ENCODE data around the gene APLP2. TPM values are rescaled to one million over a fixed set of nuclear protein-coding genes. Genes with fewer than 3 reads are reported as not detected.
"Not testable (repeated sequence)": the region's sequence is repeated elsewhere in the genome, so short reads cannot be mapped to it uniquely, and the experiment has no call there.

Gene APLP2
- 249 TPM for polyA plus RNA-seq (2013, experiment 1 of 2; ENCODE audit: insufficient read length)
- polyA plus RNA-seq (2013, experiment 2 of 2; ENCODE audit: insufficient read length): 234 TPM

- peak; percentile 99 for DNase-seq
These were observed at the start of gene APLP2 for GRCh38 chr11:130069659-130070108. Gene APLP2 (plus strand): TSS chr11:130069894. CDS start chr11:130069978, 84 bp downstream.

- peak; percentile 75 for DNase-seq
These were observed 49.4 kb upstream of the APLP2 start for GRCh38 chr11:130020323-130020722.

- not testable (repeated sequence) for DNase-seq
These were observed 48.1 kb upstream of the APLP2 start for GRCh38 chr11:130021606-130022005.

GRCh38 chr11:130022799-130023198 lies 46.9 kb upstream of the APLP2 start:
- DNase-seq: no peak

GRCh38 chr11:130023204-130023603 lies 46.5 kb upstream of the APLP2 start:
- DNase-seq: peak; percentile 81

GRCh38 chr11:130024361-130024760 lies 45.3 kb upstream of the APLP2 start:
- DNase-seq: peak; percentile 60

- no peak for DNase-seq
These were observed 44.3 kb upstream of the APLP2 start for GRCh38 chr11:130025371-130025770.

DNA sequence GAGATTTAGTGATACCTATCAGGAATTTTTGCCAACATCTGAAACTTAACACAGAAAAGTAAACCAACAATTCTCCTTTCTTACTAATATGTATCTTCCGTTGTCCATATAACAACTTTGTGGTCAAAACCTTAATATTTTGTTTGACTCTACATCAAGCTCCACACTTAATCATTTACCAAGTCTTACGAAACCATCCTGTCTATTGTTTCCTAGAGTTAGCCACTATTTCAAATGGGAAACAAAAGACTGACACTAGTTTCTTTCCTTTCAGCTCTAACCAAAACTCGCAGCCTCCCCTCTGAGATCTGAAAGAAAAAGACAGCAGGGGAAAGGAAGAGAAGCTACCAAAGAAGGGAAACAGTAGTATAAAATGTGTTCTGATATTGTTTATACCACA lies 40.6 kb upstream of the APLP2 start:
- DNase-seq: peak; percentile 13

- no peak for DNase-seq
These were observed 38.6 kb upstream of the APLP2 start for GRCh38 chr11:130031056-130031455.

GRCh38 chr11:130031945-130032344 lies 37.7 kb upstream of the APLP2 start:
- DNase-seq: no peak

DNA sequence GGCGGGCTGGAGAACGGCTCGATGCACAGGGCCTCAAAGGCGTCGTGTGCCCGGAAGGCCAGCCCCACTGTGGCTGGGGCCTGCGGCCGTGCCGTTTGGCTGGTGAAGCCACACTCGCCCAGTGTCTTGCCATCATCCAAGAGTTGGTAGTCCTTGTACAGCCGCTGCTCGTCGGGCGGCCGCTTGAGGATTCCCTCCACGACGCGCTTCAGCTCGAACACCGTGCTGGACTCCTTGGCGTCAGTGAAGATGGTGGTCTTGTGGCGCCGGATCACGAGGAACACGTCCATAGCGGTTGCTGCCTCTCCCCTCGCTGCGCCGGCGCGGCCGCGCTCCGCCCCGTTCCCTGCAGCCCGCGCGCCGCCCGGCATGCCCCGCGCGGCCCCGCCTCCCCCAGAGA lies 36.8 kb upstream of the APLP2 start:
- DNase-seq: no peak

DNA sequence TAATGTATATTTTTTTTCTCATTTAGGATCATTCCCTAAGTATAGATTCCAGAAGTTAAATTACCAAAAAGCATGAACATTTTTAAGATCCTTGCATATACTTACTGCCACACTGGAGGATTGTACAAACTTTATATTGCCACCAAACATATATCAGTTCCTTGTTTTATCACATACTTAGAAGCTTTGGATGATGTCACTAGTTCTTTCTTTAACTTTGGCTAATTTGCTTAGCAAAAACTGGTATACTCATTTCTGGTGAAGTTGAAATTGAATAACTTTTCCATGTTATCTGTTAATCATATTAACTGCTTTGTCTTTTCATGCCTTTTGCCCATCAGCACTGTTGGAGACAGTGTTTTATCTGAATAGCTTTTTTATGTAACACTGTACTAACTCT lies 35.5 kb upstream of the APLP2 start:
- no peak for DNase-seq

DNA sequence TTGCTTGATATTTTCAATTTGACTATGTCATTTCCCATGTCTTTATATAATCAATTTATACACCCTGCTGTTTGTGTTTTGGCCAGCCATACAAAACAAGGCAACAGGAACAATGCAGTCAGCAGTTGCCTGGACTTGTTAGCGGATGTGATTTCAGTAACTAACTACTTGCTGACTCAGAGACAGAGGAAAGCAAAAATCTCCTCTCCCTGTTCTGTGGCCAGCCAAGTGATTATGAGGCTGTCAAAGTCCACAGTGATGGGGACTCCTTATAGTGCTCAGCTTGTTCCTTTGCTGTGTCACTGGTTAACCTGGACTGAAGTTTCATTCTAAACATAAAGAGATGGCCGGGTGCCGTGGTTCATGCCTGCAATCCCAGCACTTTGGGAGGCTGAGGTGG lies 32.6 kb upstream of the APLP2 start:
- DNase-seq: peak; percentile 67

DNA sequence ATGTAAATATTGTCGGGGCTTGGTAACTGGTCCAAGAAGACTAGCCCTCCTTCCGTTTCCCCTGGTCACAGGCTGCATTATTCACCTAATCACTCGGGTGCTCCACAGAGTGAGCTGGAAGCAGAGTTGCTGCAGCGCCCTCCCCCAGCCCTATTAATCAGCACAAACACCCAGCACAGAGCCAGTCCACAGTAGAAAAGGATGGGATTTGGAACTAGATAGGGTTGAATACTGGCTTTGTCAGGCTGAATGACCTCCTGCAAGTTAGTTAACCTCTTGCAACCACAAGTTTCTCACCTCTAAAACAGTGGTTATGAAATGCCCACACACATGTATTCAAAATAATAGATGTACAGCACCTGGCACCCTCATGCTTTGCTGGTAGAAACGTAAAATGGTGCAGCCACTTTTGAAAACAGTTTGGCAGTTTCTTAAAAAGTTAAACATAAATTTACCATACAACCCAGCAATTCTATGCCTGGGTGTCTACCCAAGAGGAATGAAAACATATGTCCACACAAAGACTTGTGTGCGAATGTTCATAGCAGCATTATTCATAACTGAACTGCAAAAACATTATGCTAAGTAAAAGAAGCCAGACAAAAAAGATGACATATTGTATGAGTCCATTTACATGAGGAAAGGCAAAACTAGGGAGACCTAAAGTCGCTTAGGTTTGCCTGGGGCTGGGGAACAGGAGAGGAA lies 31.7 kb upstream of the APLP2 start:
- DNase-seq: peak; percentile 26

DNA sequence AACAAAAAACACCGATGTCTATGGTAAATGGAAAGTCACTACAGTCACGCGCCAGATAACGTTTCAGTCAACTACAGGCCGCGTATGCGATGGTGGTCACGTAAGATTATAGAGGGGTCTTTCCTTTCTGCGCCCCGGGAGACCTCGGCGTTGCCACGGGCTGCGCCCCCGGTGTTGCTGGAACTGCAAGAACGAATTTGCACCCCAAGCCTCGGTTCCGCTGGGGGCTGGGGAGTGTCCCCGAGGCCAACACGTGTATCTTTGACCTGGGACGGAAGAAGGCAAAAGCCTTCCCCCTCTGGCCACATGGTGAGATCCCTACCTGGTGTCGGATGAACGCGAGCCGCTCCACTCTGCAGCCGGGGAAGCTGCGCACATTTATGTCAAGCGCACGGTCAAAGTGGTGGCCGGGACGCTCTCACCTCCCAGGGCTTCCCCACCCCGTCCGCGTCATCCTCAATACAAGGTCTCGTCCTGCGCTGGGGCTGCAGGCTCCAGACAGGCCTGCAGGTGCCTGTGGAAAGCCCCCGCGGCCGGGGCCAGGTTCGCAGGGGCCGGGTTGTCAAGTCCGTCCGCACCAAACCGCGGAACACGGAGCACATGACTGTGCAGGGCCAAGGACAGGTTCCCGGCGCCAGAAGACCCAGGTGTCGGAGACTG lies 29.3 kb upstream of the APLP2 start:
- DNase-seq: no peak

DNA sequence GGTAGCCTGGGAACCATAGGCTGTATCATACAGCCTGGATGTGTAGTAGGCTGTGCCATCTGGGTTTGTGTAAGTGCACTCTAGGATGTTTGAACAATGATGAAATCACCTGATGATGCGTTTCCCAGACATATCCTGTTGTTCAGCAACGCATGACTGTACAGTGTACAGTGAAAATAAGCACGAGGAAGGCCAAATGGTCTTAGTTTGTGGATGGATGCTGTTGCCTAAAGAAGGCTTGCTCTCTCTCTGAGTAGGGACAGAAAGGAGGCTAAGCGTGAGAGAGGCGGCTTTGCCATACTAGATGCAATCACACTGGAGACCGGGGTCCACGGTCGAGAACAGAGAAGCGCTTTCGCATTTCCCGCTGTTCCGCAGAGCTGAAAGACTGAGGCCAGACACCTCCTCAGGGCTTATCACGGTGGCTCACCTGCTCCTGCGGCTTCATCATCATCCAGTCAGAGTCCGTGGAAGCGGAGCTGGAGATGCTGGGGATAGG lies 27.6 kb upstream of the APLP2 start:
- peak; percentile 91 for DNase-seq

DNA sequence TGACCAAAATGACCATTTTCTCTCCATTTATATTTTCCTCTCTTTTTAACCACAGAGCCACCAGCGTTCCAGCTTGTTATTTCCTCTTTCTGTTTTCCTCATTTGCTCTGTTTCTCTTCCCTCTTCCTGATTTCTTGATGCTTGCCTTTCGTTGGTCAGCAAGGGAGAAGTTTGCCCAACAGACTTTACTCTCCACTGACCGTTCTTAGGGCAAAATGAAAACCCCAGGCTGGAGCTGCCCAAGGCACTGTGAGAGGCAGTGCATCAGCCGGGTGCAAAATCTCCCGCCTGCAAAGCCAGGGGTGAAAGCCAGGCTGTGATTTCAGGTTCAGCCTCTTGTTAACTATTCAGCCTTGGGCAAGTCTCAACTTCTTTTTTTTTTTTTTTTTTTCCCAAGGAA lies 26.1 kb upstream of the APLP2 start:
- no peak for DNase-seq

GRCh38 chr11:130047141-130047540 lies 22.6 kb upstream of the APLP2 start:
- no peak for DNase-seq

- no peak for DNase-seq
These were observed 20.3 kb upstream of the APLP2 start for GRCh38 chr11:130049328-130049771.

- DNase-seq: no peak
These were observed 19.4 kb upstream of the APLP2 start for GRCh38 chr11:130050257-130050656.

DNA sequence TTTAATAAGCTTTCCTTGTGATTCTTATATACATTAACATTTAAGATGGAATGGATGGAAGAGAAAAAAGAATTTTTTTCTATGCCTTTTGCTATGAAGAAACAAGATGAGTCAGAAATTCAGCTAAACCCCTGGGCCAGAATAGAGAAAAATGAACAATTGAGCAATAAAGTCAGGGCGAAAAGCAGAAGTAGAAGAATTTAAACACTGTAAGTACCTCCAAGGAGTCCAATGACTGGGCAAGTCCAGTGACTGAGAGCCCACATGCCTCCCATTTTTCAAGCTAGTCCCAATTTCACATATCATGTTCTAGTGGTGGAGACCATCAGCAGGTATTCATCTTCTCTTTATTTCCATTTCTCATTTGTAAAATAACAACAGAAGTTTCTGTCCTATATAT lies 18.6 kb upstream of the APLP2 start:
- peak; percentile 48 for DNase-seq

- DNase-seq: peak; percentile 78
These were observed 17.1 kb upstream of the APLP2 start for GRCh38 chr11:130052567-130052966.

DNA sequence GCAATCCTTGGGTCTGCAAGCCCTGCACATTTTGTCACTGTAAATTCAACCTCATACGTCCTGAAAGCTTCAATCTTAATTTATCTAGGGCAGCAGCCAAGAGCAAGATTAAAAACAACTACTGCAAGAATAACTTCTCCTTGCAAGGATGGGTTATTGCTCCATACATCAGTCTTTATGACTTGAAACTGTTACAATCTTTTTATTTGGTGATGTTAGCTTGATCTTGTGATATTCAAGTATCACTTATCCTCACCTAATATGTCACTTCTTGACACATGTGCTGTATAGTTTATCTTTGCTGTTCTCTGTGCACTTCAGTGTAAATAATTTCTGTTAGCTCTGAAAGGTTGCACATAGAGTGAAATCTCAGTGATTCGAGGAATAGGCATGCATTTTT lies 14.7 kb upstream of the APLP2 start:
- DNase-seq: peak; percentile 41

GRCh38 chr11:130055617-130056016 lies 14.1 kb upstream of the APLP2 start:
- peak; percentile 73 for DNase-seq

All from fibroblast of skin of abdomen (primary cell).